Measurements from ENCODE around the gene HAUS3. TPM values are rescaled to one million over a fixed set of nuclear protein-coding genes. Genes with fewer than 3 reads are reported as not detected.

HAUS3 gene
- total RNA-seq, 1 experiment from 2014 or later: 18.0 TPM

DNA sequence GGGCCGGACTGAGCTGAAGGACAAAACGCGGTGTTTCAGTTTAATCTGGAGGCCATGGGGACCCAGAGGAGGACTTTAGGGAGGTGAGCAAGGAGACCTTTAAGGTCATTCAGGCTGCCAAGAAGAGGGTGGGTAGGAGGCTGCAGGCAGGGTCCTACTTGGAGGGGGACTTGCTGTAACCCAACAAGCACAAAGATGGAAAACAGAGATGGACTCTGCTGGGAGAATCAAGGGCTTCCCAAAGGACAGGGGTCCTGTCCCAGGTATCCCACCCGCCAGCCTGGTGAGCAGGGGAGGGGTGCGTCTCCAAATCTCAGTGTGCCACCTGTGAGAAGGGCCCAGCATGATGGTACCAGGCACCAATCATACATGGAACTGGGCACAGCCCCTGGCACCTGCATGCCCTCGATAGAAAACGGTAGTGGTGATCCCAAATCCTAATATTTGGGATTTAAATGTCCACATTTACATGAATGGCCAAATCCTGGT is 3.9 kb upstream of the HAUS3 start:
- Histone ChIP-seq H3T11ph (ENCODE audit: low read length) (no peak overlapping the region), H4K8ac (replicated peaks; ENCODE audit: insufficient read length, low read depth, low read length) (no peak overlapping the region), H3K23me2 (ENCODE audit: insufficient read length, low read depth, low read length, poor library complexity, severe bottlenecking) (peaks cover 3% of the 10 kb centered on the region), H4K5ac (ENCODE audit: insufficient read length, low read depth, low read length) (no peak overlapping the region), H2BK15ac (ENCODE audit: low read depth, low read length) (no peak overlapping the region), H3K4me2 (ENCODE audit: insufficient read depth, insufficient read length, low read length) (no peak overlapping the region), H3K56ac (ENCODE audit: insufficient read length, low read depth, low read length) (no peak overlapping the region), H2BK5ac (ENCODE audit: insufficient read length, low read length) (no peak overlapping the region), H3K18ac (ENCODE audit: insufficient read length, low read depth, low read length) (no peak overlapping the region), H3K14ac (ENCODE audit: insufficient read depth, low read length) (no peak overlapping the region), H3K9me3 (ENCODE audit: control insufficient read depth, low read depth, low read length) (no peaks in the 10 kb centered on the region), H3K4ac (ENCODE audit: low read depth, low read length) (no peak overlapping the region), H3K27me3 (ENCODE audit: insufficient read depth, low read length) (no peaks in the 10 kb centered on the region), H3K79me2 (ENCODE audit: insufficient read depth, low read length) (no peaks in the 10 kb centered on the region; the same call in 1 of the 2 replicates), H2AFZ (ENCODE audit: low read length) (no peak overlapping the region), H2BK12ac (ENCODE audit: insufficient read length, low read depth, low read length) (no peak overlapping the region), H3K79me1 (ENCODE audit: insufficient read depth, low read depth, low read length, poor library complexity, severe bottlenecking) (no peaks in the 10 kb centered on the region), H3K27ac (ENCODE audit: insufficient read length, low read depth, low read length) (no peak overlapping the region), H3K4me1 (ENCODE audit: insufficient read depth, low read length) (no peaks in the 10 kb centered on the region), H2AK5ac (ENCODE audit: insufficient read length, low read length) (no peak overlapping the region), H4K91ac (ENCODE audit: insufficient read length, low read depth, low read length) (no peak overlapping the region), H2BK120ac (ENCODE audit: low read depth, low read length, poor library complexity, severe bottlenecking) (no peak overlapping the region), H4K20me1 (ENCODE audit: control insufficient read depth, insufficient read depth, insufficient read length) (no peaks in the 10 kb centered on the region), H3K9ac (ENCODE audit: extremely low read depth, insufficient read length, low read length) (no peak overlapping the region), H3K23ac (ENCODE audit: insufficient read length, low read depth, low read length) (no peak overlapping the region), H2BK20ac (ENCODE audit: low read depth, low read length, poor library complexity, severe bottlenecking) (no peak overlapping the region)
- TF ChIP-seq, protein P1, sequence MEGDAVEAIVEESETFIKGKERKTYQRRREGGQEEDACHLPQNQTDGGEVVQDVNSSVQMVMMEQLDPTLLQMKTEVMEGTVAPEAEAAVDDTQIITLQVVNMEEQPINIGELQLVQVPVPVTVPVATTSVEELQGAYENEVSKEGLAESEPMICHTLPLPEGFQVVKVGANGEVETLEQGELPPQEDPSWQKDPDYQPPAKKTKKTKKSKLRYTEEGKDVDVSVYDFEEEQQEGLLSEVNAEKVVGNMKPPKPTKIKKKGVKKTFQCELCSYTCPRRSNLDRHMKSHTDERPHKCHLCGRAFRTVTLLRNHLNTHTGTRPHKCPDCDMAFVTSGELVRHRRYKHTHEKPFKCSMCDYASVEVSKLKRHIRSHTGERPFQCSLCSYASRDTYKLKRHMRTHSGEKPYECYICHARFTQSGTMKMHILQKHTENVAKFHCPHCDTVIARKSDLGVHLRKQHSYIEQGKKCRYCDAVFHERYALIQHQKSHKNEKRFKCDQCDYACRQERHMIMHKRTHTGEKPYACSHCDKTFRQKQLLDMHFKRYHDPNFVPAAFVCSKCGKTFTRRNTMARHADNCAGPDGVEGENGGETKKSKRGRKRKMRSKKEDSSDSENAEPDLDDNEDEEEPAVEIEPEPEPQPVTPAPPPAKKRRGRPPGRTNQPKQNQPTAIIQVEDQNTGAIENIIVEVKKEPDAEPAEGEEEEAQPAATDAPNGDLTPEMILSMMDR (conservative IDR thresholded peaks at IDR 0.05): no peak
- Mint-ChIP-seq H3K27me3 (ENCODE audit: low read depth) (peaks cover 5% of the 10 kb centered on the region), H3K36me3 (ENCODE audit: insufficient read depth in 1 of 3, low read depth in 3 of 3) (peaks cover 7 to 14% (median 9%) of the 10 kb centered on the region in 3 experiments), H3K27ac (peak overlapping the region in 1 of 3 experiments; percentile 76; a peak in 1 of 7 replicates), H3K9me3 (peaks cover 13 to 17% of the 10 kb centered on the region in 2 experiments), H3K4me3 (no peak overlapping the region), H3K4me1 (peaks cover 2 to 13% of the 10 kb centered on the region in 2 experiments)
- DNase-seq: no peak
- no CpG with 5 or more reads among the region's 7 CpGs for WGBS (ENCODE audit: extremely low coverage, insufficient read length, low lambda C conversion rate)
